HG02938 (cell line): ENCODE measurements around the gene CCNY.

Experiments used
- ATAC-seq: cut with Tn5 transposase; IDR thresholded peaks from one replicate; pipeline ENCODE4 v1.9.1; 2021; ENCODE audit warnings: mild to moderate bottlenecking, moderate library complexity; ENCODE audit not compliant: unreplicated experiment

CCNY gene

GRCh38 chr10:35608328-35608672, 272.0 kb downstream of the CCNY start:
- ATAC-seq: no peak

- no peak for ATAC-seq
These were observed 275.4 kb downstream of the CCNY start for GRCh38 chr10:35611750-35612149.

GRCh38 chr10:35612385-35613106, 276.2 kb downstream of the CCNY start:
- ATAC-seq: no peak

GRCh38 chr10:35613107-35613440, 276.8 kb downstream of the CCNY start:
- no peak for ATAC-seq

- ATAC-seq: no peak
These were observed 277.4 kb downstream of the CCNY start for GRCh38 chr10:35613597-35614226.

- ATAC-seq: no peak
These were observed 278.0 kb downstream of the CCNY start for GRCh38 chr10:35614312-35614711.
